IPS DF 4.7 (cell line): Measurements from ENCODE around the gene GGTLC2.
"Not testable (repeated sequence)": the region's sequence is repeated elsewhere in the genome, so short reads cannot be mapped to it uniquely, and the experiment has no call there.

ENCODE experiments used
- DNase-seq: peaks from one replicate; pipeline ENCODE4 v3.0.0-alpha.2; 2013; ENCODE audit warnings: low spot score; ENCODE audit errors: extremely low read depth

The GGTLC2 gene

DNA sequence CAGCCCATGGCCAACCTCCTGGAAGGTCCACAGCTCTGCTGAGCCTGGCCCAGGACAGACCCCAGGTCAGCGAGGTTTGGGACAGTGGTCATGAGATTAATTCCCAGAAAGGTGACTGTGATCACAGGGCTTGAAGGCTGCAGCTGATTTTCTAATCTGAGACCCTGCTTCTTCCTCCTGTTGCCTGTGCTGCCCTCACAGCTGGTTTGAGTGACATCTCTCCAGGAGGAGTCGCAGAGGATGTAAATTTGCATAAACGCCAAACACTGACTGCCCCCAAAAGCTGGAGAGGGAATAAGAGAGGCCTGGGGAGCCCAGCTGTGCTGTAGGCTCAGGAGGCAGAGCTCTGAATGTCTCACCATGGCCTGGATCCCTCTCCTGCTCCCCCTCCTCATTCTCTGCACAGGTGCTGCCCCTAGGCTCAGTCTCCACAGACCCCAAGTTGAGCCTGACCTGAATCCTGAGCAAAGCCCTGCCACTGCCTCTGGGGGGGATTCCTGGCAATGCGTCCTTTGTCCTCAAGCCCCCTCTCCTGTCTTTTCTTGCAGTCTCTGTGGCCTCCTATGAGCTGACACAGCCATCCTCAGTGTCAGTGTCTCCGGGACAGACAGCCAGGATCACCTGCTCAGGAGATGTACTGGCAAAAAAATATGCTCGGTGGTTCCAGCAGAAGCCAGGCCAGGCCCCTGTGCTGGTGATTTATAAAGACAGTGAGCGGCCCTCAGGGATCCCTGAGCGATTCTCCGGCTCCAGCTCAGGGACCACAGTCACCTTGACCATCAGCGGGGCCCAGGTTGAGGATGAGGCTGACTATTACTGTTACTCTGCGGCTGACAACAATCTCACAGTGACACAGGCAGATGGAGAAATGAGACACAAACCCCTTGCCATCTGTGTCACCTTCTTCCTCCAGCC is 23.8 kb downstream of the GGTLC2 start:
- no peak for DNase-seq

DNA sequence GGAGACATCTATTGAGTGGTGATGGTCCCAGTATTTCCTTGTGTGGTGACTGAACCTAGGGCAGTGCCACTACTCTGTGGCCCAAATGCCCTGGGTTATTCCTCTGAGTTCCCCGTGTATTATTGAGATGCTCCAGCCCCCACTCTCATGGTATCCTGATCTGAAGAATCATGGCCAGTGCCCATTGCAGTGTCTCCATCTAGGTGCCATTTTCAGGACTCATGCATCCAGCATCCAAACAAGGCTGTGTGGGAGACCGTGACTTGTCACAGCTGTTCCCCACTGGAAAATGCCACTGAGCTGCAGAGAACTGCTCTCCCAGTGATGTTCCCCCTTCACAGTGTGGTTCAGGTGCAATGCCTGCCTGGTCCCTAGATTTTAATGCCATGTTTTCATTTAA is 24.7 kb downstream of the GGTLC2 start:
- DNase-seq = no peak

DNA sequence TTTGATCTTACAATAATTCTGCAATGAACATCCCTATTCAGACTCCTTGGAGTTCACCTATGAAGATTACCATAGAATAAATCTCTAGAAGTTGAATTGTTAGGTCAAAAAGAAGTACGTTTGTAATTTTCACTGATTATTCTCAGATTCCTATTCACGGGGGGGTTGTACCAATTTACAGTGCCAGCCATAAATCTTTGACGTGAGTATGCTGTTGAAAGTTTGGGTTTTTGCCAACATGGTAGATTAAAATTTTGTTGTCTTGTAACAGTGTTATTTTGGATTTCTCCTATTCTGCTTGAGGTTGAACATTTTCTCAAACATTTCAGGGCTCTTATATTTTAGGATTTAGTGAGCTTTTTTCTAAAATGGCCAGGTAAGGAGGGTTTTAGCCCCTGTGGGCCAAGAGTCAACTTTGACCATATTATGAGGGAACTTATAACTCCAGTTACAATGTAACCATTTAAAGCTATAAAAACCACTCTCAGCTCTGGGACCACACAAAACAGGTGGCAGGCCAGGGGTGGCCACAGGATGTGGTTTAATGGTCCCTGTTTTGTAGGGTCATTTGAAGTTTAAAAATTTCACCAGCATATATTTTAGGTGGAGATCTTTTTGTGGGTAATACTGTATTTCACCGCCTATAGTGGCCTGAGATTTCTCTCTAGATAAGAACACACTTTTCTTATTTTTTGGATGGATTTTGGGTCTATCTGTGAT is 25.8 kb downstream of the GGTLC2 start:
- DNase-seq = no peak

GRCh38 chr22:22671506-22671905 is 27.1 kb downstream of the GGTLC2 start:
- DNase-seq = no peak

GRCh38 chr22:22673099-22673498 is 28.7 kb downstream of the GGTLC2 start:
- no peak for DNase-seq

DNA sequence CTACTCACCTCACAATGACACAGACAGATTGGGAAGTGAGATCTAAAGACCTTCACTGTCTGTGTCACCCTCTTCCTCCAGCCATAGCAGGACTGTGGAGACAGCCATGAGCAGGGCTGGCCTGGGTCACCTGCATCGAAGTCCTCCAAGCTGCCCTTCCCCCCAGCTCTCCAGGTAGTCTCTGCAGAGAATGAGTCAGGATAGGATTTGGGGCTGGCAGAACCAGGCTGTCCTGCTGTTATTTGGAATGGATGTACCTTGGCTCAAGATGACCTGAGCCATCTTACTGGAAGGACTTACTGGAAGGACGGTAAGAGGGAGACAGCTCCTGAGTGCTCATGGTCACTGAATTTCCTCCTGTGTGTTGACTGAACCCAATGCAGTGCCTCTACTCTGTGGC is 29.2 kb downstream of the GGTLC2 start:
- DNase-seq = no peak

DNA sequence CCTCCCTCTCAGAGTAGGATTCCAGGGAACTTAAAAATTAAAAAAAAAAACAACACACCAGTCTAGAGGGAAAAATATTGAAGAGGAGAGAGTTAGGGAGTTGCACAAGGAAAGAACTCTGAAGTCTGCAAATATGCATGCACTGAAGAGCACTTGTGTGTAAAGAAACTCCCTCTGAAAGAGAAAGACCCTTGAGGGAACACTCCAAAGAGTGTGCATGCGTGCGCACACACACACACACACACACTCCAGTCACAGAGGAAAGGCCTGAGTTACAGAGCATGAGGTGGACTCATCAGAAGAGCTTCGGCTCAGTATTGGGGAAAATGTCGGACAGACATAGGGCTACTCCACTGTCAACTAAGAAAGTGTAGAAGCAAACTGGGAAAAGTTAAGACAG is 30.1 kb downstream of the GGTLC2 start:
- no peak for DNase-seq

DNA sequence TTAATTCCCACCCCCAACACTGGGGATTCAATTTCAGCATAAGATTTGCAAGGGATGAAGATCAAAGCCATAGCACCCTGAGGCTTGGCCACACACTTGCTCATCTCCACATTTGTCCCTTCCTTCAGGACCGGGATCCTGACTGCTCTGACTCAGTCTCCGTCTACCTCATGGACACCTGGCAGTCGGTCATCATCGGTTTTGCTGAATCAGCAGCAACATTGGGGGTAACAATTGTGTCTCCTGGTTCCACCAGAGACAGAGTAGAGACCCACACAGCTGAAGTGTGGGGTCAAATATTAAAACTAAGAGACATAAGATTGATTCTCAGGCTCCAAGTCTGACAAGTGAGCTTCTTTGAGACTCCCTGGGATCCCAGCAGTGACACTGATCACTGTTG is 34.6 kb downstream of the GGTLC2 start:
- no peak for DNase-seq

- DNase-seq = no peak
Observed at GRCh38 chr22:22680396-22680795, 36.0 kb downstream of the GGTLC2 start.

DNA sequence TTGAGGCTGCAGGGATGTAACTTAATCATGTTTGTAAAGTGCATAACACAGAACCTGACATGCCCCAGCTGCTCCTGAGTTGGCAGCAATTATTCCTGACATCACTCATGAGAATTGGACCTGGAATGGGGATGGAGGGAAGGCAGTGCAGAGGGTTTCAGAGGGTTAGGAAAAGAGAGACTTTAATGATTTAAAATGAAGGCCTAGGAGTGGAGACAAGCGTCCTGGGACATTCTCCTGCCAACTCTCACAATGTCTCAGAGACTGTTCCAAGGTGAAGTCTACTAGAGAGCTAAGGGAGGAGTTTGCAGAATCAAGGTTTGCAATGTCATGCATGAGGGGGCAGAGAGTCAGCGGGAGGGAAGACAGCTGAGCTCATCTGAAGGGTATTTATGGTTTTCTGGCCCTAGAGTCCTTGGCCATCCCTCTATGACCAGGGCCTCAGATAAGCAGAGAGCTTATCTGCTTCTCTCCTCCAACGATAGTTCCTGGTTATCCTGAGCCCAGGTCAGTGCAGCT is 36.9 kb downstream of the GGTLC2 start:
- DNase-seq = no peak

DNA sequence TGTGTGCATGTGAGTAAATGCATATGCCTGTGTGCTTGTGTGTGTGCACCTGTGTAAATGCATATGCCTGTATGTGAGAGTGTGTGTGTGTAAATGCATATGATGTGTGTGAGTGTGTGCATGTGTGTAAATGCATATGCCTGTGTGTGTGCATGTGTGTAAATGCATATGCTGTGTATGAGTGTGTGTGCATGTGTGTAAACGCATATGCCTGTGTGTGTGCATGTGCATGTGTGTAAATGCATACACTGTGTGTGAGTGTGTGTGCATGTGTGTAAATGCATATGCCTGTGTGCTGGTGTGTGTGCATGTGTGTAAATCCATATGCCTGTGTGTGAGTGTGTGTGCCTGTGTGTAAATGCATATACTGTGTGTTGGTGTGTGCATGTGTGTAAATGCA is 37.8 kb downstream of the GGTLC2 start:
- no peak for DNase-seq

- no peak for DNase-seq
Observed at GRCh38 chr22:22682807-22683667, 38.6 kb downstream of the GGTLC2 start.

DNA sequence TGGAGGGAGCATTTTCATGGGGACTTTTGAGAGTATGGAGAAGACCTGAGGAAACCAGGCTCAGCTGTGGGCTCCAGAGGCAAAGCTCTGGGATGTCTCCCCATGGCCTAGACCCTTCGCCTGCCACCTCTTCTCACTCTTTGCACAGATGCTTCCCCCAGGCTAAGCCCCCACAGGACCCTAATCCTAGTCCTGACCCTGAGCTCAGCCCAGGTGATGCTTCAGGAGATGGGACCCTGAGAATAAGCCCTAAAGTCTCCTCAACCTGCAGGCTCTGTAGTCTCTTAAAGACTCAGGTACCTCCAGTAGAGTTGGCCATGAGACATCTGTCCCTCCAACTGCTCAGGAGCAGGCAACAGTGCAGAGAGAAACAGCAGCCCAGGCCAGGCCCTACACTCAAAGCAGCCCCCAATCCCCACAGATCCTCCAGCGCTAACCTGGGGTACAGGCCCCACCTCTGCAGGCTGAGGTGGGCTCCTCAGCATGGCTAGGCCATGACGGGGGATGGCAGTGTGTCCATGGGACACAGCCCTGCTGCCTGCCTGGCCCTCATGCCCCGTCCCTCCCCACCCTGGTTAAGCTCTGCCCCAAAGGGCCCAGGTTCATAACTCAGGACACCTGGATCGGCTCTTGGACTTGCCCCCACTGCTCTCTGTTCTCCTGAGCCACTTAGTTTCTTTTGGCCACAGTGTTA is 39.4 kb downstream of the GGTLC2 start:
- no peak for DNase-seq

DNA sequence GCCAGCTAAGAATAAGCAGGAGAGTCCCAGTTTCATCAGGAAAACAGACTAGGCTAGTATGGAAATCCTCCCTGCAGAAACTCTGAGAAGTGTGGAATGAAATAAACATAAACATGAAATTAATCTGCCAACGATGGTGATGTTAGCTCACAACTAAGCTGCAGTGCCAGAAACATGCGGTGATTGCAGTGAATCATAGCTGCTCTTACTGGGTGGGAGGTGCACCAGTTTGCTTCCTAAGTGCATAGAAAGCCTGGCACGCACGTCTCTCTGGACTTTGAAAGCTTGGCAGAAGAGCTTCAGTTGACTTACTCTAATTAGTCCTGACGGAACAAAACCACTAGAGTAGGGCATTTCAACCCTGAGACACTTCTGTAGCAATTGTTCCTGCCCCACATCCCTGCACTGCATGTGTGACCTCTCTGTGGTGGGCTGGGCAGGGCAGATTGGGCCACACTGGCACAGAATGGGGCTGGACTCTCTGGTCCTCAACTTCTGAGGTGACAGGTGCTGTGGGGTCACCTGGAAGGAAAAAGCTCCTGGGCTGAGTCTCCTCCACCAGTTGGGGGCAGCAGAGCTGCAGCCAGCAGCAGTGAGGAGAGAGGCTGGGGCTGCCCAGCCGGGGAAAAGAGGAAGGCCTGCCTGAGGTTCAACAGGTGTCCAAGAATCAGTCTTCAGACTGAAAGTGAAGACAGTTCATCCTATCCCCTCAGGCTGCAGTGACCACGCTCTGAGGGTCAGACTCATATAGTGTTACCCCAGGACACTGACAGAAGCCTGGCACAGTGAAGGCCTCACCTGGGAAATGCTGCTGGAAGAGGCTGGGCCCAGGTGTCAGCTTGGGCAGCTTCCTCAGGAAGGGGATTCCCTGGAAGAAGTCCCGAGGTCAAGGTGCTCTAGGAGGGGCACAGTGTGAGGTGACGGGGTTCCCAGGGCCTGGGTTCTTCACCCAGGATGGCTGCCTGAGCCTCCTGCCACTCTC is 40.5 kb downstream of the GGTLC2 start:
- DNase-seq = no peak

- DNase-seq = no peak
Observed at GRCh38 chr22:22685586-22685985, 41.2 kb downstream of the GGTLC2 start.

DNA sequence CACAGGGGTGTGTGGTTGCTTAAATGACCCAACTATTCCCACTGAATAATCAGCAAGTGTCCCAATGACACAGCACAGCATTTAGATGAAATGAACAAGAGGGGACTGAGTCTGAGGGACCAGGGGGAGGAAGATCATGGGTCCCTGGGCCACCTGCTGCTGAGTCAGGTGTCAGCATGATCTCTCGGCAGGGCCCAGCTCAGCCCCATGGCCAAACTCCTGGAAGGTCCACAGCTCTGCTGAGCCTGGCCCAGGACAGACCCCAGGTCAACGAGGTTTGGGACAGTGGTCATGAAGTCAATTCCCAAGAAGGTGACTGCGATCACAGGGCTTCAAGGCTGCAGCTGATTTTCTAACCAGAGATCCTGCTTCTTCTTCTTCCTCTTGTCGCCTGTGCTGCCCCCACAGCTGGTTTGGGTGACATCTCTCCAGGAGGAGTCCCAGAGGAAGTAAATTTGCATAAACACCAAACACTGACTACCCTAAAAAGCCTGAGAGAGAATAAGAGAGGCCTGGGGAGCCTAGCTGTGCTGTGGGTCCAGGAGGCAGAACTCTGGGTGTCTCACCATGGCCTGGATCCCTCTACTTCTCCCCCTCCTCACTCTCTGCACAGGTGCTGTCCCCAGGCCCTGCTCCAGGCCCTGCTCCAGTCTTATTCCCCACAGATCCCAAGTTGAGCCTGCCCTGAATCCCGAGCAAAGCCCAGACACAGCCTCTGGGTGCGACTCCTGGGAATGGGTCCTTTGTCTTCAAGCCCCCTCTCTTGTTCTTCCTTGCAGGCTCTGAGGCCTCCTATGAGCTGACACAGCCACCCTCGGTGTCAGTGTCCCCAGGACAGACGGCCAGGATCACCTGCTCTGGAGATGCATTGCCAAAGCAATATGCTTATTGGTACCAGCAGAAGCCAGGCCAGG is 42.0 kb downstream of the GGTLC2 start:
- not testable (repeated sequence) for DNase-seq

DNA sequence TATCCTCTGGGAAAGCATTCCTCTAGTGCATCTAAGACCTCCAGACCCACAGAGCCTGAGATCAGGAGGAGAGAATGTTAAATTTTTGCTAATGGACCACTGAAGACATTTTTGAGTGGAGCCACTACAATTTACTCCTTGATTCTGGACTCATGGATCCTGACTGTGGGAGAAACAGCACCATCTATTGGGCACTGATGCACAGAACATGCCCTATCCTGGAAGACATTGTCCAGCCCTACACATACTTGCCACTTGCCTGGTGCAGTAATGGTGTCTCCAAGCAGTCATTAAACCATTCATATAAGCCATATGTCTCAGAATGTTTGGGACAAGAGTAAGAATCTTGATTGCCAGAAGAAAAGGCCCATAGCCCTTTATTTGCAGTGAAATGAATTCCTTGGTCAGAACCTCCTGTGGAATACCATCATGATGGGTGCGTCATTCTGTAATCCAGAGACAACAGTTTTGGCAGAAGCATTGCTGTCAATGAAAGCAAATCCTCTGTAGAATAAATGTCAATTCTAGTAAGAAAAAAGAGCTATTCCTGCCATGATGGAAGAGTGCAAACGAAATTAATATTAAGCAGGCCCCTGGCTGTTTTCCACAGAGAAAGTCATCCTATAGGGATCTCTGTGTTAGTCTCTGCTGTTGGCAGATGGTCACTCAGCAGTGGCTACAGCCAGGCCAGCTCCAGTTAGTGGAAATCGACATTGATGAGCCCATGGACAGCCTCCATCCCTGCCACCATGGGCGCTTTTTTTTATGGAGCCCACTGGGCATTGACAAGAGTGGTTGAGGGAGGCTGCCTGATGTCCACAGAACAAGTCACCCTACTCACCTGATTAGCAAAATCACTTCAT is 43.5 kb downstream of the GGTLC2 start:
- DNase-seq = no peak
